Lower lobe of right lung (tissue), 2 donors: ENCODE data around the gene TMEM132D. TPM values are rescaled to one million over a fixed set of nuclear protein-coding genes. Genes with fewer than 3 reads are reported as not detected.

Source experiments
- ATAC-seq, 2 donors: fragments of 200-7000 bp; cut with Tn5 transposase; one replicate each; pipeline ENCODE4 v1.9.1; 2020 to 2022; ENCODE audit warnings: mild to moderate bottlenecking in 2 of 2, moderate library complexity in 2 of 2
- DNase-seq: peaks from one replicate; pipeline ENCODE4 v3.0.0-alpha.2; 2020
- H3K27ac ChIP-seq: fragments of 200-600 bp; one replicate; pipeline ENCODE4 v1.8.0; 2022
- H3K27me3 ChIP-seq: fragments of 200-600 bp; one replicate; pipeline ENCODE4 v1.8.0; 2022; ENCODE audit warnings: low read depth
- H3K36me3 ChIP-seq: fragments of 200-600 bp; one replicate; pipeline ENCODE4 v1.8.0; 2022; ENCODE audit warnings: mild to moderate bottlenecking
- H3K4me1 ChIP-seq: fragments of 200-600 bp; one replicate; pipeline ENCODE4 v1.8.0; 2022
- H3K4me3 ChIP-seq: fragments of 200-600 bp; one replicate; pipeline ENCODE4 v1.8.0; 2022; ENCODE audit warnings: mild to moderate bottlenecking
- H3K9me3 ChIP-seq: fragments of 200-600 bp; one replicate; pipeline ENCODE4 v1.8.0; 2022
- CTCF ChIP-seq: fragments of 200-600 bp; IDR thresholded peaks from one replicate; pipeline ENCODE4 v1.8.0; 2022; ENCODE audit warnings: antibody characterized with exemption, mild to moderate bottlenecking
- intact Hi-C: fragments of 100-400 bp; cut with DNase I; formaldehyde crosslinking; loops from one replicate; pipeline ENCODE4 v1.11.0; 2022
- long read RNA-seq: library from polyadenylated mRNA; unstranded; transcript quantifications from one replicate; pipeline ENCODE4 v2.0.0, GENCODE V29; 2021
- total RNA-seq: library from RNA; stranded (reverse); fragmentation: NEBNext Ultra II Directional; extraction: Animal tissue kit (Norgen Biotek cat#: 25700); gene quantifications from one replicate; pipeline ENCODE4 v1.2.1, GENCODE V29; 2021
- donor health status: DM: no; HTN: yes; CAD: no; lungs with severe emphysema.

TMEM132D gene
- 0.06 TPM for total RNA-seq
- long read RNA-seq = 0 reads

GRCh38 chr12:129903956-129904829 is at the start of gene TMEM132D:
Gene TMEM132D, minus strand, starts transcription at chr12:129904025.
- intact Hi-C loops = no loop called here
- Histone ChIP-seq H3K27ac (no peak within 1 kb of the TSS), H3K4me1 (no peaks in the 10 kb centered on the region), H3K9me3 (no peaks in the 10 kb centered on the region), H3K4me3 (no peak within 1 kb of the TSS), H3K36me3 (no peaks in the 10 kb centered on the region), H3K27me3 (peaks cover 43% of the 10 kb centered on the region)
- peak in 1 of 2 donors; percentile 43 for ATAC-seq
- TF ChIP-seq CTCF = no peak
- no peak for DNase-seq

- no peak for TF ChIP-seq CTCF
- intact Hi-C loops = no loop called here
- H3K4me3 ChIP-seq = no peak overlapping the region
- H3K9me3 ChIP-seq = no peaks in the 10 kb centered on the region
- no peaks in the 10 kb centered on the region for H3K4me1 ChIP-seq
- H3K36me3 ChIP-seq = no peaks in the 10 kb centered on the region
- no peak overlapping the region for H3K27ac ChIP-seq
- DNase-seq (no peak), ATAC-seq (no peak)
- no peaks in the 10 kb centered on the region for H3K27me3 ChIP-seq
Measured at GRCh38 chr12:129949651-129950050, 45.8 kb upstream of the TMEM132D start.

- no peaks in the 10 kb centered on the region for H3K36me3 ChIP-seq
- no peaks in the 10 kb centered on the region for H3K4me1 ChIP-seq
- intact Hi-C loops = no loop called here
- H3K4me3 ChIP-seq = no peak overlapping the region
- no peak overlapping the region for H3K27ac ChIP-seq
- no peaks in the 10 kb centered on the region for H3K27me3 ChIP-seq
- no peak for DNase-seq
- H3K9me3 ChIP-seq = no peaks in the 10 kb centered on the region
- TF ChIP-seq CTCF = no peak
- ATAC-seq = no peak
Measured at GRCh38 chr12:129941618-129942017, 37.8 kb upstream of the TMEM132D start.

- no peak overlapping the region for H3K27ac ChIP-seq
- no peaks in the 10 kb centered on the region for H3K9me3 ChIP-seq
- no peak for DNase-seq
- no peak overlapping the region for H3K4me3 ChIP-seq
- H3K36me3 ChIP-seq = no peaks in the 10 kb centered on the region
- H3K4me1 ChIP-seq = no peaks in the 10 kb centered on the region
- no peak for TF ChIP-seq CTCF
- ATAC-seq = no peak
- peaks cover 9% of the 10 kb centered on the region for H3K27me3 ChIP-seq
- intact Hi-C loops = no loop called here
Measured at GRCh38 chr12:129938089-129938488, 34.3 kb upstream of the TMEM132D start.

DNA sequence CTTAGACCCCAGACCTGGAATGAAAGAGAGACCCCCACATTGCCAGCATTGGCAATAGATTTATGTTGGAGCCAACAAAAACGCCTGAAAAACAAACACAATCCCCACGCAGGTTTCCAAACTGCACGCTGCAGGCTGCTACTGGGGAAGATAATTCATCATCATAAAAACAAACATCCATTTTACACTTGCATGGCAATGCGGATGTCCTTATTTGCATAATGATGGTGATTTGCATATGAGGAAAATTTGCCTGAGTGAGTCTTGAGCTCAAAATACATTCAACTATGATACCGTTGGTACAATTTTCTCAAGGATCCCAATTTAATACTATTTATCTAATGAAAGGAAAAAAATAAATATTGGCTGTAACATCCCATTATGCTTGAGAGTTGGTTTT is 33.6 kb upstream of the TMEM132D start:
- H3K4me3 ChIP-seq = no peak overlapping the region
- ATAC-seq = no peak
- peaks cover 9% of the 10 kb centered on the region for H3K27me3 ChIP-seq
- intact Hi-C loops = no loop called here
- H3K36me3 ChIP-seq = no peaks in the 10 kb centered on the region
- H3K9me3 ChIP-seq = no peaks in the 10 kb centered on the region
- H3K27ac ChIP-seq = no peak overlapping the region
- no peak for TF ChIP-seq CTCF
- no peaks in the 10 kb centered on the region for H3K4me1 ChIP-seq
- no peak for DNase-seq
